Activated CD4-positive, alpha-beta T cell treated with anti-CD3 and anti-CD28 coated beads, Interleukin-2, Interleukin-4, amounts not matched to agents 100 ng/mL and 50 ng/mL, durations not matched to agents 16 hours and 8 hours (primary cell): ENCODE measurements around the gene SPATA24.
"Not testable (repeated sequence)": the region's sequence is repeated elsewhere in the genome, so short reads cannot be mapped to it uniquely, and the experiment has no call there.

ENCODE experiments used
- DNase-seq: peaks from one replicate; pipeline ENCODE4 v3.0.0-alpha.2; 2020; ENCODE audit warnings: low spot score

SPATA24 gene

GRCh38 chr5:139416651-139417050 is 12.8 kb upstream of the SPATA24 start:
- no peak for DNase-seq

GRCh38 chr5:139415869-139416268 is 12.0 kb upstream of the SPATA24 start:
- no peak for DNase-seq

GRCh38 chr5:139415221-139415861 is 11.5 kb upstream of the SPATA24 start:
- peak; percentile 81 for DNase-seq

GRCh38 chr5:139414581-139415130 is 10.8 kb upstream of the SPATA24 start:
- no peak for DNase-seq

GRCh38 chr5:139413963-139414362 is 10.1 kb upstream of the SPATA24 start:
- no peak for DNase-seq

GRCh38 chr5:139413153-139413552 is 9.3 kb upstream of the SPATA24 start:
- DNase-seq = no peak

- DNase-seq = no peak
Measured at GRCh38 chr5:139410993-139411828, 7.3 kb upstream of the SPATA24 start.

GRCh38 chr5:139410121-139410992 is 6.5 kb upstream of the SPATA24 start:
- DNase-seq = no peak

- not testable (repeated sequence) for DNase-seq
Measured at GRCh38 chr5:139409116-139409515, 5.2 kb upstream of the SPATA24 start.

- no peak for DNase-seq
Measured at GRCh38 chr5:139408191-139408590, 4.3 kb upstream of the SPATA24 start.

- no peak for DNase-seq
Measured at GRCh38 chr5:139407517-139407916, 3.6 kb upstream of the SPATA24 start.

- no peak for DNase-seq
Measured at GRCh38 chr5:139406963-139407362, 3.1 kb upstream of the SPATA24 start.

GRCh38 chr5:139404484-139404840 is 573 bp upstream of the SPATA24 start:
- no peak for DNase-seq

GRCh38 chr5:139403418-139403786 is 487 bp downstream of the SPATA24 start:
- no peak for DNase-seq

- no peak for DNase-seq
Measured at GRCh38 chr5:139402561-139403158, 1.2 kb downstream of the SPATA24 start.

- DNase-seq = no peak
Measured at GRCh38 chr5:139401546-139401945, 2.3 kb downstream of the SPATA24 start.

GRCh38 chr5:139399501-139400121 is 4.3 kb downstream of the SPATA24 start:
- DNase-seq = no peak

GRCh38 chr5:139397921-139398320 is 6.0 kb downstream of the SPATA24 start:
- no peak for DNase-seq

- DNase-seq = no peak
Measured at GRCh38 chr5:139396691-139397090, 7.2 kb downstream of the SPATA24 start.

- no peak for DNase-seq
Measured at GRCh38 chr5:139395844-139396640, 7.8 kb downstream of the SPATA24 start.
